H1 (cell line): ENCODE measurements around the gene PIK3C2G. TPM values are rescaled to one million over a fixed set of nuclear protein-coding genes. Genes with fewer than 3 reads are reported as not detected.

Experiments used
- CTCF ChIA-PET: fragments of 300-600 bp; sonication (Branson Sonifier 250); formaldehyde crosslinking; loops from one replicate; lab custom pipeline; 2021; ENCODE audit not compliant: partially characterized antibody; lab: Charles Lee
- POLR2A ChIA-PET: fragments of 300-600 bp; sonication (Branson Sonifier 250); formaldehyde crosslinking; loops from one replicate; lab custom pipeline; 2021; ENCODE audit warnings: inconsistent platforms; ENCODE audit not compliant: partially characterized antibody; lab: Charles Lee
- DNase-seq, 2 experiments: peaks; one replicate each; pipeline versions ENCODE4 v3.0.0 to v3.0.0-alpha.2; 2010 to 2022; ENCODE audit warnings: low spot score in 2 of 2, low read depth in 1 of 2, mixed read lengths in 1 of 2
- FAIRE-seq: peaks from 2 replicates; lab custom pipeline; 2011; peaks lifted over from hg19 to GRCh38; lab: Jason Lieb, UNC
- H2AFZ ChIP-seq: 2 replicates; pipeline ENCODE4 v1.8.1; 2012; ENCODE audit warnings: low read length, inconsistent platforms
- H2AK5ac ChIP-seq: 2 replicates; pipeline ENCODE4 v1.6.1; 2013; ENCODE audit warnings: low read depth, low read length
- H2BK120ac ChIP-seq: replicated peaks from 2 replicates; pipeline ENCODE3; 2013; ENCODE audit warnings: low read depth, low read length, inconsistent platforms
- H2BK12ac ChIP-seq: 2 replicates; pipeline ENCODE4 v1.6.1; 2013; ENCODE audit warnings: low read depth, low read length
- H2BK15ac ChIP-seq: 2 replicates; pipeline ENCODE4 v1.6.1; 2013; ENCODE audit warnings: low read length
- H2BK20ac ChIP-seq: 2 replicates; pipeline ENCODE4 v1.6.1; 2013; ENCODE audit warnings: low read length
- H2BK5ac ChIP-seq: 2 replicates; pipeline ENCODE4 v1.6.1; 2013; ENCODE audit warnings: low read depth, low read length
- H3K14ac ChIP-seq: 2 replicates; pipeline ENCODE4 v1.6.1; 2013; ENCODE audit warnings: inconsistent platforms; ENCODE audit not compliant: insufficient read length
- H3K18ac ChIP-seq: 2 replicates; pipeline ENCODE4 v1.6.1; 2013; ENCODE audit warnings: low read length; ENCODE audit errors: extremely low read depth
- H3K23ac ChIP-seq: 2 replicates; pipeline ENCODE4 v1.6.1; 2013; ENCODE audit warnings: inconsistent platforms; ENCODE audit not compliant: insufficient read length
- H3K23me2 ChIP-seq: 2 replicates; pipeline ENCODE4 v1.6.1; 2013; ENCODE audit warnings: low read depth, low read length
- H3K27ac ChIP-seq: 2 replicates; pipeline ENCODE4 v1.6.1; 2011; ENCODE audit warnings: low read depth, low read length, inconsistent platforms
- H3K27me3 ChIP-seq, 4 experiments: replicated peaks in 1 of 4; 1 replicate in 1 of 4; 2 replicates in 3 of 4; pipeline versions ENCODE4 v1.6.1 to v1.8.1; 2011 to 2013; ENCODE audit warnings: low read length in 3 of 4, mild to moderate bottlenecking in 3 of 4, inconsistent platforms in 2 of 4, mixed read lengths in 2 of 4, moderate library complexity in 1 of 4; ENCODE audit not compliant: control insufficient read depth in 3 of 4, insufficient read depth in 3 of 4; ENCODE audit errors: extremely low read depth in 1 of 4
- H3K36me3 ChIP-seq, 4 experiments: 2 replicates each; pipeline versions ENCODE4 v1.6.1 to v1.8.1; 2011 to 2013; ENCODE audit warnings: mild to moderate bottlenecking in 4 of 4, low read length in 3 of 4, moderate library complexity in 2 of 4, control low read depth in 1 of 4, inconsistent platforms in 1 of 4; ENCODE audit not compliant: insufficient read depth in 4 of 4, control insufficient read depth in 2 of 4
- H3K4ac ChIP-seq: replicated peaks from 2 replicates; pipeline ENCODE3; 2013; ENCODE audit warnings: low read length, low read depth, mixed read lengths, inconsistent platforms; ENCODE audit not compliant: insufficient read length
- H3K4me1 ChIP-seq, 4 experiments: replicated peaks in 1 of 4; 1 replicate in 1 of 4; 2 replicates in 3 of 4; pipeline versions ENCODE4 v1.6.1 to v1.8.1; 2011 to 2013; ENCODE audit warnings: low read length in 3 of 4, inconsistent platforms in 2 of 4, mixed read lengths in 1 of 4; ENCODE audit not compliant: insufficient read depth in 4 of 4, control insufficient read depth in 3 of 4
- H3K4me2 ChIP-seq, 2 experiments: 2 replicates each; pipeline versions ENCODE4 v1.6.1 to v1.8.1; 2011 to 2013; ENCODE audit warnings: low read depth in 2 of 2, low read length in 2 of 2, control low read depth in 1 of 2, inconsistent platforms in 1 of 2, mild to moderate bottlenecking in 1 of 2; ENCODE audit not compliant: insufficient read depth in 1 of 2
- H3K4me3 ChIP-seq, 4 experiments: fragments of 200-600, 300-600 bp in 1 of 4; sonication (generic), shearing (Covaris generic), sonication (Bioruptor Twin) in 1 of 4; 2 replicates each; pipeline versions ENCODE4 v1.5.1 to v1.8.1; 2011 to 2016; ENCODE audit warnings: low read length in 4 of 4, low read depth in 3 of 4, control low read depth in 2 of 4, inconsistent platforms in 2 of 4, mild to moderate bottlenecking in 2 of 4, mixed read lengths in 1 of 4, moderate library complexity in 1 of 4; ENCODE audit not compliant: insufficient read depth in 2 of 4; ENCODE audit errors: extremely low read depth in 1 of 4
- H3K56ac ChIP-seq: replicated peaks from 2 replicates; pipeline ENCODE3; 2013; ENCODE audit warnings: low read depth, mild to moderate bottlenecking, mixed read lengths, low read length, inconsistent platforms; ENCODE audit not compliant: insufficient read length
- H3K79me1 ChIP-seq: 2 replicates; pipeline ENCODE4 v1.6.1; 2013; ENCODE audit warnings: low read depth, low read length, control low read depth
- H3K79me2 ChIP-seq, 2 experiments: 2 replicates each; pipeline versions ENCODE4 v1.6.1 to v1.8.1; 2012 to 2013; ENCODE audit warnings: low read length in 2 of 2, mild to moderate bottlenecking in 2 of 2, inconsistent platforms in 1 of 2; ENCODE audit not compliant: insufficient read depth in 2 of 2, control insufficient read depth in 1 of 2
- H3K9ac ChIP-seq, 4 experiments: replicated peaks in 1 of 4; 1 replicate in 1 of 4; 2 replicates in 3 of 4; pipeline versions ENCODE4 v1.6.1 to v1.8.1; 2011 to 2013; ENCODE audit warnings: low read depth in 3 of 4, low read length in 3 of 4, control low read depth in 2 of 4, mild to moderate bottlenecking in 2 of 4, moderate library complexity in 2 of 4, inconsistent platforms in 1 of 4; ENCODE audit errors: extremely low read depth in 1 of 4
- H3K9me3 ChIP-seq, 2 experiments: 2 replicates each; pipeline versions ENCODE4 v1.6.1 to v1.8.1; 2012 to 2013; ENCODE audit warnings: mild to moderate bottlenecking in 2 of 2, moderate library complexity in 2 of 2, control low read depth in 1 of 2, inconsistent platforms in 1 of 2, low read depth in 1 of 2, low read length in 1 of 2, mixed read lengths in 1 of 2; ENCODE audit not compliant: insufficient read depth in 2 of 2
- H4K20me1 ChIP-seq, 2 experiments: replicated peaks in 1 of 2; 2 replicates each; pipeline versions ENCODE3 to v1.8.1; 2011 to 2013; ENCODE audit warnings: inconsistent platforms in 2 of 2, low read length in 2 of 2, mild to moderate bottlenecking in 1 of 2; ENCODE audit not compliant: insufficient read depth in 2 of 2, control insufficient read depth in 1 of 2
- H4K5ac ChIP-seq: 2 replicates; pipeline ENCODE4 v1.6.1; 2013; ENCODE audit warnings: low read length, low read depth, mixed read lengths, inconsistent platforms; ENCODE audit not compliant: insufficient read length
- H4K8ac ChIP-seq: 2 replicates; pipeline ENCODE4 v1.8.0; 2013; ENCODE audit warnings: mild to moderate bottlenecking, moderate library complexity, low read length, inconsistent platforms; ENCODE audit not compliant: insufficient read depth; ENCODE audit errors: extremely low read depth
- H4K91ac ChIP-seq: replicated peaks from 2 replicates; pipeline ENCODE3; 2013; ENCODE audit warnings: low read length, mixed read lengths, inconsistent platforms; ENCODE audit not compliant: insufficient read length
- CBX5 ChIP-seq: fragments of 300-800, 300-1000 bp; sonication (generic); IDR thresholded peaks from 2 replicates; pipeline ENCODE4 v1.7.1; 2016; ENCODE audit warnings: antibody characterized with exemption, low read length, low read depth
- TAF7 ChIP-seq: optimal IDR thresholded peaks from 2 replicates; pipeline ENCODE3; 2011; ENCODE audit warnings: low read depth, mild to moderate bottlenecking, inconsistent platforms, low read length, moderate library complexity, borderline replicate concordance
- WGBS, 2 experiments: shearing (Covaris generic) in 1 of 2; methylation state at CpG; one replicate each; pipeline versions ENCODE4 v1.1.6 to v1.1.7; 2013 to 2015; ENCODE audit warnings: low lambda C conversion rate in 2 of 2, mixed read lengths in 2 of 2, inconsistent platforms in 1 of 2, low coverage in 1 of 2, missing lambda C conversion rate in 1 of 2; ENCODE audit not compliant: insufficient replicate concordance in 2 of 2, insufficient coverage in 1 of 2, insufficient read length in 1 of 2; ENCODE audit errors: extremely low coverage in 1 of 2, missing lambda C conversion rate in 1 of 2; 5-methylcytosine and 5-hydroxymethylcytosine counted together
- polyA plus RNA-seq, 7 experiments: library from polyadenylated mRNA; depleted of rRNA in 3 of 7; stranded (reverse) in 5 of 7; unstranded in 2 of 7; fragments of >200 nt in 5 of 7; fragments of 200-250 nt in 2 of 7; gene quantifications; 1 replicate in 5 of 7; 2 replicates in 1 of 7; 4 replicates in 1 of 7; pipeline versions ENCODE4 v1.2.1 to v1.2.3, GENCODE V29; 2011 to 2013; ENCODE audit warnings: missing spikeins in 2 of 7, mixed read lengths in 2 of 7
- total RNA-seq: library from RNA; stranded (reverse); fragmentation: NEBNext Ultra II Directional; extraction: Animal tissue kit (Norgen Biotek cat#: 25700); gene quantifications from 2 replicates; pipeline ENCODE4 v1.2.1, GENCODE V29; 2021
- TF ChIP-seq, protein P1 (sequence below): IDR thresholded peaks from 2 replicates; pipeline ENCODE4 v1.6.1; 2011; ENCODE audit warnings: low read length, improper control_type of control experiment

PIK3C2G gene
- total and polyA plus RNA-seq, 2 of the 8 experiments (the other 6 are each of a cell fraction or from before 2014, with no cell fraction given): not detected

DNA sequence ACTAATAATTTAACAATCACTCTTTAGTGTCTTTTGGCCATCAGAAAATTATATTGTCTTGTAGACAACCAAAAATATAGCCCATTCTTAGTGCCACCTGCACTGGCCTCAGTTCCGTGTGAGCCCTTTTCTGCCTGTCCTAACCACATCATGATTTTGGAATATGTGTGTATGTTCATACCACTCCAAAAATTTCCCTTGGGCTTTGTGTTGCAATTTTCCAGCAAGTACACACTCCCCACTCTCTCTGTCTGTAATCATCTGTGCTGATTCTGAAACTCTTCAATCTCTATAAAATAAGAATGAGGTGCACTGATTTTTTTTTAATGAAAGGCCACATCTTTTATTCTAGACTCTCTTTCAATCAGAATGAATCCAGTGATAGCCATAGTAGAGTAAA, 196.0 kb downstream of the PIK3C2G start:
- H3K4me3 ChIP-seq: no peak overlapping the region
- no peak overlapping the region for H2AK5ac ChIP-seq
- H4K5ac ChIP-seq: no peak overlapping the region
- H3K36me3 ChIP-seq: no peaks in the 10 kb centered on the region
- no peak overlapping the region for H3K56ac ChIP-seq
- H3K23me2 ChIP-seq: no peaks in the 10 kb centered on the region
- H2BK120ac ChIP-seq: no peak overlapping the region
- no peak overlapping the region for H3K9ac ChIP-seq
- H3K4ac ChIP-seq: no peak overlapping the region
- H3K27ac ChIP-seq: no peak overlapping the region
- H4K20me1 ChIP-seq: no peaks in the 10 kb centered on the region
- no peak overlapping the region for H3K14ac ChIP-seq
- peak overlapping the region; percentile 35 for H4K91ac ChIP-seq
- H2BK12ac ChIP-seq: no peak overlapping the region
- no peaks in the 10 kb centered on the region for H3K79me1 ChIP-seq
- H3K79me2 ChIP-seq: no peaks in the 10 kb centered on the region
- CTCF ChIA-PET: no interaction called here
- H2BK20ac ChIP-seq: no peak overlapping the region
- no peak overlapping the region for H2BK5ac ChIP-seq
- no peak overlapping the region for H3K23ac ChIP-seq
- no peaks in the 10 kb centered on the region for H3K9me3 ChIP-seq
- 94% methylated on average over 1 of the region's 1 CpG; no CpG with 5 or more reads in 1 of the 2 experiments for WGBS, 2 experiments
- no peak for TF ChIP-seq TAF7
- no peak for TF ChIP-seq CBX5
- TF ChIP-seq, protein P1, sequence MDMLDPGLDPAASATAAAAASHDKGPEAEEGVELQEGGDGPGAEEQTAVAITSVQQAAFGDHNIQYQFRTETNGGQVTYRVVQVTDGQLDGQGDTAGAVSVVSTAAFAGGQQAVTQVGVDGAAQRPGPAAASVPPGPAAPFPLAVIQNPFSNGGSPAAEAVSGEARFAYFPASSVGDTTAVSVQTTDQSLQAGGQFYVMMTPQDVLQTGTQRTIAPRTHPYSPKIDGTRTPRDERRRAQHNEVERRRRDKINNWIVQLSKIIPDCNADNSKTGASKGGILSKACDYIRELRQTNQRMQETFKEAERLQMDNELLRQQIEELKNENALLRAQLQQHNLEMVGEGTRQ: no peak
- H3K27me3 ChIP-seq: no peaks in the 10 kb centered on the region
- peaks cover 2 to 14% (median 7%) of the 10 kb centered on the region in 4 experiments; a peak in 5 of 7 replicates for H3K4me1 ChIP-seq
- no peak overlapping the region for H4K8ac ChIP-seq
- no peak overlapping the region for H3K18ac ChIP-seq
- FAIRE-seq: no peak
- no peak overlapping the region for H2BK15ac ChIP-seq
- DNase-seq: no peak
- H3K4me2 ChIP-seq: no peak overlapping the region
- POLR2A ChIA-PET: no interaction called here
- no peak overlapping the region for H2AFZ ChIP-seq
